GM10266 (cell line): ENCODE measurements around the gene UBE2Q2.
A peak's percentile ranks its signal among the peaks of the same experiment; 100 is the strongest.
"Not testable (repeated sequence)": the region's sequence is repeated elsewhere in the genome, so short reads cannot be mapped to it uniquely, and the experiment has no call there.

Experiments
- DNase-seq: peaks from one replicate; pipeline ENCODE4 v3.0.0; 2012; ENCODE audit errors: extremely low spot score
- TF ChIP-seq, protein P1 (sequence below): IDR thresholded peaks from 2 replicates; pipeline ENCODE4 v1.5.1; 2012; ENCODE audit warnings: mild to moderate bottlenecking, low read depth; ENCODE audit not compliant: control insufficient read depth, insufficient read depth; ENCODE audit errors: missing control alignments

The UBE2Q2 gene

DNA sequence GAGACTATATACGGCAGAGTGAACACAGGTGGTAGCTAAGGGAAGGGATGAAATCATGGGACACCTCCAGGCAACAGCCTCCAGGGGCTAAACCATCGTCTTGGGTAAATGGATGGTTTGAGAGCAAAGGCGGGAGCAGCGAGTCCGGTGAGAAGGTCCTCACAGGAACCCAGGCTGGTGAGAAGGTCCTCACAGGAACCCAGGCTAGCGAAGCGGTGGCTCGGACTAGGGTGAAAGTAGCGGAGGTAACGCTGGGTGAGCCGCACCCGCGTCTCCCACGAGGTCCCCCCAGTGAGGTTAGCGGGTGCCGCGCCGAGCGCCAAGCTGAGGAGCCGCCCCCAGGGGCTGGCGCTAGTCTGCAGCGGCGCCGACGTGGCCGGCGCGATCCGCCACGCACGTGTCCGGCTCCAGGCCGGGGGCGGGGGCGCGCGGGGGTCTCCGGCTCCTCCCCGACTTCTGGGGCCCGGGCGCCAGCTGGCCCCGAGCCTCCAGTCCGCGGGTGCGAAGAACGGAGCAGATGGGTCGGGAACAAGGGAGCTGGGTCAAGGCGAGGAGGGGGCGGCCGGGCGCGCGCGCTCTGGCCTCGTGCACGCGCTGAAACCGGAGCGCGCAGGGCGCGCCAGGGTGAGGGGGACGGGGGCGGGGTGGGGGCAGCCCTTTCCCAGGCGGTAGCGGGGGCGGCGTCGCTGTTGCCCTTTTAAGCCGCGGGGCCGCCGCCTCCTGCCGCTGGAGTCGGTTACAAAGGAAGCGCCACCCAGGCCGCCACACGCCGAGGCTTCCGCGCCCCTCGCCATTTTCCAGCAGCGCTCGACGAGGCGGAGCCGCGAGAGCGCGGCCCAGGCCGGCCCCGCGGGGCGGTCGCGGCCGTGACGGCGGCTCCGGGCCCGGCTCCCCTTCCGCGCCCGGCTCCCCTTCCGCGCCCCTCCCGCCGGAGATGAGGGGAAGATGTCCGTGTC, at the start of gene UBE2Q2:
UBE2Q2 (plus strand) TSS at position 726 of the 956 bp plus-strand sequence; CDS start at position 946, 220 bp downstream.
- TF ChIP-seq, protein P1, sequence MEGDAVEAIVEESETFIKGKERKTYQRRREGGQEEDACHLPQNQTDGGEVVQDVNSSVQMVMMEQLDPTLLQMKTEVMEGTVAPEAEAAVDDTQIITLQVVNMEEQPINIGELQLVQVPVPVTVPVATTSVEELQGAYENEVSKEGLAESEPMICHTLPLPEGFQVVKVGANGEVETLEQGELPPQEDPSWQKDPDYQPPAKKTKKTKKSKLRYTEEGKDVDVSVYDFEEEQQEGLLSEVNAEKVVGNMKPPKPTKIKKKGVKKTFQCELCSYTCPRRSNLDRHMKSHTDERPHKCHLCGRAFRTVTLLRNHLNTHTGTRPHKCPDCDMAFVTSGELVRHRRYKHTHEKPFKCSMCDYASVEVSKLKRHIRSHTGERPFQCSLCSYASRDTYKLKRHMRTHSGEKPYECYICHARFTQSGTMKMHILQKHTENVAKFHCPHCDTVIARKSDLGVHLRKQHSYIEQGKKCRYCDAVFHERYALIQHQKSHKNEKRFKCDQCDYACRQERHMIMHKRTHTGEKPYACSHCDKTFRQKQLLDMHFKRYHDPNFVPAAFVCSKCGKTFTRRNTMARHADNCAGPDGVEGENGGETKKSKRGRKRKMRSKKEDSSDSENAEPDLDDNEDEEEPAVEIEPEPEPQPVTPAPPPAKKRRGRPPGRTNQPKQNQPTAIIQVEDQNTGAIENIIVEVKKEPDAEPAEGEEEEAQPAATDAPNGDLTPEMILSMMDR, result no peak
- DNase-seq, result peak; percentile 89

DNA sequence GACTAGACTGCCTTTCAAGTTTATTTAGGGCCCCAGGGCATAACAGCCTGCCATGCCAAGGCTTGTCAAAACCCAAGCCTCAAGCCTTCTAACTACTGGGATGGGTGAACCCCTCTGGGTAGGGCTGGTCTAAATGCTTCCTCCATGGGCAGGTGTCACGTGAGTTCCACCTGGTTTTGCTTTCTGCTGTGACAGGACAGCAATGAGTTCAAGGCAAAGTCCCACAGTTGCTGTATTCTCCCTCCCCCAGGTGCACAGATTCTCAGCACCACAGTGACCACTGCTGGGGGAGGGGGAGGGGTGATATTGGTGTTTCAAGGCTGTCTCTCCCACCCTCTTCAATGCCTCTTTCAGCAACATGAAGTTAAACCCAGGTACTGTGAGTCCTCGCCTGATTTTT, 46.9 kb upstream of the UBE2Q2 start:
- no peak for DNase-seq
- TF ChIP-seq, protein P1, result no peak

DNA sequence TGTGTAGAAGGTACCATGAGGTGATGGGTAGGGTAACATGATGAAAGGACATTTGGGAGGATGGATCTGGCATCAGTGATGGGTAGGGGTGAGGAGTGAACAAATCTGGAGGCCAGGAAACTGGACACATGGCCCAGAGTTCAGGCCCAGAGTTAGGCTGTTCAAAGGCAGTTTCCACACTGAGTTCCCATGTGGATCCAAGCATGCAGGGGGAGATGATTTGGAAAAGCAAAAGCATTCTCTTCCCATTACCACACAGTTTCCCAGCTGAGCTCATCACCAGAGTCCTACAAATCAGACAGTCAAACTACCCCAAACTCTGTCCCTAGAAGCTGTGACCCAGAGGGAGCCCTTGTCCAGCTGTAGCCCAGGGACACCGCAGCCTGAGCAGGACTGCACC, 46.1 kb upstream of the UBE2Q2 start:
- not testable (repeated sequence) for DNase-seq

DNA sequence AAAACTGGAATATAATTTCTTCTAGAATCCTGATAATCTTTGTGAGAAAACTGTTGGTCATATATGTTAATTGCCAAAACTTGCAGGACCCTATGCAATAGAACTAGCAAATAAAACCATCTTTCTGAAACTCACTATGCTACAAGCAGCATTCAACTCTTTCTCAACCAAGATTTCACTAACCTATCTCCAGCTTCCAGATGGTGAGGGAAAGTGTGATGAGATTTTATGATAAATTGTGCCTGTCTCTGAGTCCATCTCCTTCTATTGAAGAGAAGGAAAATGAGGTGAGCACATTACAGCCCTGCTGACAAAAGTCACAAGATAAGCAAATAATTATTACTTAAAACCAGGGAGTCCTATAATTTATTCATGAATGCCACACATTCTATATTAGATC, 44.1 kb upstream of the UBE2Q2 start:
- no peak for DNase-seq

DNA sequence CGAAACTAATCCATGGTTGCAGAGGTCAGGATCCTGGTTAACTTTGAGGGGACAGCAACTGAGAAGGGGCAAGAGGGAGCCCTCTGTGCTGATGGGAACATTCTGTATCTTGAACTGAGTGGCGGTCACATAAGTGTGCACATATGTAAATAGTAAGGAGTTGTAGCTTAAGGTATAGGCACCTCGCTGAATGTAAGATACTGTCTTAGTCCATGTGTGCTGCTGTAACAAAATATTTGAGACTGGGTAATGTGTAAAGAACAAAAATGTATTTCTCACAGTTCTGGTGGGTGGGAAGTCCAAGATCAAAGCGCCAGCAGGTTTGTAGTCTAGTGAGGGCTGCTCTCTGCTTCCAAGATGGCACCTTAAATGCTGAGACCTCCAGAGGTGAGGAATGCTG, 42.8 kb upstream of the UBE2Q2 start:
- DNase-seq, result not testable (repeated sequence)

More for the DNA sequence above, 44.1 kb upstream of the UBE2Q2 start:
- TF ChIP-seq, protein P1, result no peak

DNA sequence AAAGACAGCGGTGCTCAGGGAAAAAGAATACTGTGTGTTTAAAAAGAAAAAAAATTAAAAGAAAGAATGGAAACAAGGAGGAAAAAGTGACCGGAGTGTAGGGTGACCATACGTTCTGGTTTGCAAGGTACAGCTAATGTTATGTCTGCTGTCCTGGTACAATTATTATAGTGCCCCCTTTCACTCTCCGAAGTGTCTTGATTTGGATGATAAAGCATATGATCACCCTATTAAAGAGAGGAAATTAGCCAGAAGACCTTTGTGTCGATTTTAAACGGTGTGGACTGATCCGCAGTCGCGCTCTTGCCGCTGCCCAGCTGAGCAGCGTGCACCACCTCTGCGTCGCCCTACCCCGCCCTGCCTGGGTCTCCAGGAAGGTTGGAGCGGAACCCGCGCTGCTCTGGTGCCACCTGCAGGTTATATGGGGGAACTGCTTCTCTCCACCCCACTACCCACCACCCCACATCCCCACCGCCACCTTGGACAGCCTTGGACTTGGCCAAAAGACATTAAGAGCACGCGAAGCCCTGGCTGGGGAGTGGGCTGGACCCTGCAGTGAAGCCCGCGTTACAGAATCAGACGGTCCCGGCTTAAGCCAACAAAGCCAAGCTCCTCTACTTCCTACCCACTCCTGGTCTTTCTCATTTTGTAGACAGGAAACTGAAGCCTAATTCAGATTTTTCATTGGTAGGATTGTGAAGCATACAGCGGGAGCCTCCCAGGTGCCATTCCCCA, 41.2 kb upstream of the UBE2Q2 start:
- TF ChIP-seq, protein P1, result peak; percentile 86
- peak; percentile 84 for DNase-seq

DNA sequence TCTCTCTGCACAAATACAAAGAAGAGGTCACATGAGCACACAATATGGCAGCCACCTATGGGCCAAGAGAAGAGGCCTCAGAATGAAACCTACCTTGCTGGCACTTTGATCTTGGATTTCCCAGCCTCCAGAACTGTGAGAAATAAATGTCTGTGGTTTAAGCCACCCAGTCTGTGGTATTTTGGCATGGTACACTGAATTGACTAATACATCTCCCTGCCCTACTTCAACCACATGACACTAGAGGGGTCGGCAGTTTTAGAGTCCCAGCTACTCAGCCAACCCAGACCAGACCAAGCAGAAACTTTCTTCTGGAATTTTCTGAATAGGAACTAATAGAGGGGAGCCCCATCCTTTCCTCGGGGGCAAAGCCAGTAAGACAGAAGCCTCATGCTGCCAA, 35.8 kb upstream of the UBE2Q2 start:
- DNase-seq, result not testable (repeated sequence)

DNA sequence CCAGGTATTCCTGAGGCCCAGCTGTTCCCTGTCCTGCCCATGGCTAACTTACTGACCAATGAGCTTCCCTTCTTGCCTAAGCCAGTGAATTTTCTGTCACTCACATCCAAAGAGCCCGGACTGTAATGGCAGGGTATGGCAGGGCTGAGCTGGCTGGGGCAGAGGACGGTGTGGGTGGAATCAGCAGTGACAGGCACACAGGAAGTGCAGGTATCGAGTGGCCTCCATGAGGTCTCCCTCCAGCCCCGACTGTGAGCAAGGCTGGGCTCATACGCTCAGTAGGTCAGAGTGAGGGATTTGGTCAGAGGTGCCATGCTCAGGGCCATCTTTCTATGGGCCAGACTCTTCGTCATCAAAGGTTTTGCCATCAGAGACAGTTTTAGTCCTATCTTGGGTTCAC, 35.2 kb upstream of the UBE2Q2 start:
- not testable (repeated sequence) for DNase-seq

DNA sequence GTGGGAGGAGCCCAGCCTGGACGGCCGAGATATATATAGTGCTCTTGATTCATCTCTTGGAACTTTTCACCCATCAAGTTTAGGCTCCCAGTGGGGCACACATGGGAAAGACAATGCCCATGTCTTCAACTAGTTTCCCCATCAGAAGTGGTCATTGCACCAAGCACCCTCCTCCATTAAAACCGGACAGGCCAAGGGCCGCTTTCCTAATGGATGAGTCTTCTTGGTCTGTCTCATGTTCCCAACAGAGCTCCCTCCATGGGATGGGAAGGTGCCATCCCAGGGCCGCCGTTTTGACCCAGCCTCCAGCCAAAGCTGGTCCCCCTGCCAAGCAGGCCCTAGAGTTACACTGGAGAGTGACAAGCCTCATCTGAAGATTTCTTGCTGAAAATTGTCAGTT, 34.7 kb upstream of the UBE2Q2 start:
- no peak for DNase-seq
- TF ChIP-seq, protein P1, result no peak
